Activated B cell treated with CpG ODN at 0.5 μM for 24 hours (primary cell): Measurements from ENCODE around the gene ATXN3L. TPM values are rescaled to one million over a fixed set of nuclear protein-coding genes. Genes with fewer than 3 reads are reported as not detected.

ENCODE experiments used
- ATAC-seq: fragments of 200-7000 bp; cut with Tn5 transposase; one replicate; pipeline ENCODE4 v1.10.0; 2021; ENCODE audit warnings: low read depth, mild to moderate bottlenecking, moderate library complexity
- CTCF ChIA-PET: fragments of 350-600 bp; sonication (Branson Sonifier 250); formaldehyde crosslinking; loops from one replicate; lab custom pipeline; 2021; ENCODE audit warnings: antibody characterized with exemption; lab: Charles Lee
- POLR2A ChIA-PET: fragments of 350-600 bp; sonication (Branson Sonifier 250); formaldehyde crosslinking; loops from one replicate; lab custom pipeline; 2021; ENCODE audit warnings: antibody characterized with exemption; lab: Charles Lee
- DNase-seq: peaks from one replicate; pipeline ENCODE4 v3.0.0; 2022
- H3K27ac Mint-ChIP-seq: one replicate; pipeline ENCODE4 v1.8.0; 2020; ENCODE audit warnings: mixed read lengths
- H3K27me3 Mint-ChIP-seq: one replicate; pipeline ENCODE4 v1.8.0; 2021; ENCODE audit warnings: mixed read lengths
- H3K36me3 Mint-ChIP-seq: one replicate; pipeline ENCODE4 v1.8.0; 2021; ENCODE audit warnings: low read depth, mixed read lengths
- H3K4me1 Mint-ChIP-seq: one replicate; pipeline ENCODE4 v1.8.0; 2021; ENCODE audit warnings: mixed read lengths
- H3K4me3 Mint-ChIP-seq: one replicate; pipeline ENCODE4 v1.8.0; 2020; ENCODE audit warnings: mild to moderate bottlenecking, mixed read lengths
- H3K9me3 Mint-ChIP-seq: one replicate; pipeline ENCODE4 v1.8.0; 2020; ENCODE audit warnings: mixed read lengths
- CTCF ChIP-seq: fragments of 200-600 bp; IDR thresholded peaks from one replicate; pipeline ENCODE4 v1.8.0; 2022; ENCODE audit warnings: antibody characterized with exemption, mild to moderate bottlenecking
- intact Hi-C: fragments of 100-400 bp; cut with micrococcal nuclease; formaldehyde crosslinking; loops from one replicate; pipeline ENCODE4 v1.15.1; 2024
- total RNA-seq: library from RNA; stranded (reverse); gene quantifications from 2 replicates; pipeline ENCODE4 v1.2.3, GENCODE V29; 2022

ATXN3L gene
- total RNA-seq, 1 donor from 2014 or later = not detected

- no peaks in the 10 kb centered on the region for H3K27me3 Mint-ChIP-seq
- no peak overlapping the region for H3K4me3 Mint-ChIP-seq
- ChIA-PET CTCF (no interaction called here), POLR2A (no interaction called here)
- H3K36me3 Mint-ChIP-seq = no peaks in the 10 kb centered on the region
- ATAC-seq = no peak
- no peak for DNase-seq
- TF ChIP-seq CTCF = no peak
- H3K27ac Mint-ChIP-seq = no peak overlapping the region
- H3K9me3 Mint-ChIP-seq = peaks cover 3% of the 10 kb centered on the region
- intact Hi-C loops = loop anchor here (5.0 kb wide), 1 partner anchor 38 kb away; no protein-coding TSS in a partner anchor
- peaks cover 15% of the 10 kb centered on the region for H3K4me1 Mint-ChIP-seq
Measured at GRCh38 chrX:13298836-13299235, 21.0 kb downstream of the ATXN3L start.

- H3K36me3 Mint-ChIP-seq = no peaks in the 10 kb centered on the region
- ChIA-PET POLR2A (no interaction called here), CTCF (no interaction called here)
- ATAC-seq = no peak
- no peak for TF ChIP-seq CTCF
- H3K27ac Mint-ChIP-seq = no peak overlapping the region
- DNase-seq = no peak
- H3K4me1 Mint-ChIP-seq = peaks cover 4% of the 10 kb centered on the region
- no peaks in the 10 kb centered on the region for H3K9me3 Mint-ChIP-seq
- intact Hi-C loops = loop anchor here (5.0 kb wide), 1 partner anchor 41 kb away; no protein-coding TSS in a partner anchor
- no peaks in the 10 kb centered on the region for H3K27me3 Mint-ChIP-seq
- H3K4me3 Mint-ChIP-seq = no peak overlapping the region
Measured at GRCh38 chrX:13295841-13296240, 24.0 kb downstream of the ATXN3L start.

- no peak overlapping the region for H3K4me3 Mint-ChIP-seq
- no peaks in the 10 kb centered on the region for H3K9me3 Mint-ChIP-seq
- no peak for TF ChIP-seq CTCF
- ChIA-PET CTCF (no interaction called here), POLR2A (no interaction called here)
- no peaks in the 10 kb centered on the region for H3K36me3 Mint-ChIP-seq
- ATAC-seq (no peak), DNase-seq (no peak)
- no peaks in the 10 kb centered on the region for H3K27me3 Mint-ChIP-seq
- peaks cover 7% of the 10 kb centered on the region for H3K4me1 Mint-ChIP-seq
- no peak overlapping the region for H3K27ac Mint-ChIP-seq
- intact Hi-C loops = no loop called here
Measured at GRCh38 chrX:13293700-13294099, 26.2 kb downstream of the ATXN3L start.

GRCh38 chrX:13290891-13291614, 28.8 kb downstream of the ATXN3L start:
- TF ChIP-seq CTCF = no peak
- ChIA-PET POLR2A (interaction anchor here (0.7 kb wide), 1 partner anchor 53 kb away, joined by 7 read pairs; no protein-coding TSS in a partner anchor), CTCF (no interaction called here)
- DNase-seq (no peak), ATAC-seq (no peak)
- H3K9me3 Mint-ChIP-seq = no peaks in the 10 kb centered on the region
- H3K27me3 Mint-ChIP-seq = no peaks in the 10 kb centered on the region
- H3K36me3 Mint-ChIP-seq = no peaks in the 10 kb centered on the region
- H3K4me1 Mint-ChIP-seq = peaks cover 3% of the 10 kb centered on the region
- intact Hi-C loops = no loop called here
- no peak overlapping the region for H3K27ac Mint-ChIP-seq
- no peak overlapping the region for H3K4me3 Mint-ChIP-seq

- peaks cover 8% of the 10 kb centered on the region for H3K4me1 Mint-ChIP-seq
- no peaks in the 10 kb centered on the region for H3K27me3 Mint-ChIP-seq
- ATAC-seq (no peak), DNase-seq (no peak)
- no peak overlapping the region for H3K4me3 Mint-ChIP-seq
- TF ChIP-seq CTCF = no peak
- ChIA-PET CTCF (no interaction called here), POLR2A (no interaction called here)
- no peaks in the 10 kb centered on the region for H3K36me3 Mint-ChIP-seq
- no peak overlapping the region for H3K27ac Mint-ChIP-seq
- peaks cover 5% of the 10 kb centered on the region for H3K9me3 Mint-ChIP-seq
- intact Hi-C loops = no loop called here
Measured at GRCh38 chrX:13288671-13289070, 31.2 kb downstream of the ATXN3L start.
